22Rv1 (cell line): Measurements from ENCODE around the gene ACBD3.
A peak's percentile ranks its signal among the peaks of the same experiment; 100 is the strongest.

Experiments used
- H3K27ac ChIP-seq: fragments of 450-650 bp; 2 replicates; pipeline ENCODE4 v1.5.1; 2017
- ZFX ChIP-seq: fragments of 450-650 bp; IDR thresholded peaks from 2 replicates; pipeline ENCODE4 v1.6.1; 2017; ENCODE audit warnings: antibody characterized with exemption, borderline replicate concordance
- TF ChIP-seq, protein P1 (sequence below): fragments of 450-650 bp; IDR thresholded peaks from 2 replicates; pipeline ENCODE4 v1.5.1; 2017; ENCODE audit warnings: mild to moderate bottlenecking

ACBD3 gene

DNA sequence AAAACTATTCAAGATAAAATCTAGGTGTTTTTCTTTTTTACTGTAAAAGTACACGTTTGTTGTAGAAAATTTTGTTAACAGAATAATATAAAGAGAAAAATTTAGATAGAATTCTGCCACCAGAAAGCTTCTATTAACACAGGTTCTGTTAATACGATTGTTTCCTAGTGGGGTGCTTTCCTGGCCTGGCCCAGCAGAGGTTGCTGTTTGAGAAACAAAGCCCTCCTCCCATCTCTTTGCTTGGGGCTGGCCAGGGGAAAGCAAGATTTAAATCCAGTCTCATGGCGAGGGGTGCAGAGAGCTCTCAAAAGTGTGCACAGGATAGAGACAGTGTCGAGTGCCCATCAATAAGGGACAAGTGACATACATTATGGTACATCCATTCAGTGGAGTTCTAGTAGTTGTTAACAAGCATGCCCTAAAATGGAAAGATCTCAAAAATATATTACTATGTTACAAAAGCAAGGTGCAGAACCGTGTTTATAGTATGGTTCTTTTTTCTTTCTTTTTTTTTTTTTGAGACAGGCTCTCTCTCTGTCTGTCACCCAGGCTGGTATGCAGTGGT, 14.6 kb upstream of the ACBD3 start:
- TF ChIP-seq, protein P1, sequence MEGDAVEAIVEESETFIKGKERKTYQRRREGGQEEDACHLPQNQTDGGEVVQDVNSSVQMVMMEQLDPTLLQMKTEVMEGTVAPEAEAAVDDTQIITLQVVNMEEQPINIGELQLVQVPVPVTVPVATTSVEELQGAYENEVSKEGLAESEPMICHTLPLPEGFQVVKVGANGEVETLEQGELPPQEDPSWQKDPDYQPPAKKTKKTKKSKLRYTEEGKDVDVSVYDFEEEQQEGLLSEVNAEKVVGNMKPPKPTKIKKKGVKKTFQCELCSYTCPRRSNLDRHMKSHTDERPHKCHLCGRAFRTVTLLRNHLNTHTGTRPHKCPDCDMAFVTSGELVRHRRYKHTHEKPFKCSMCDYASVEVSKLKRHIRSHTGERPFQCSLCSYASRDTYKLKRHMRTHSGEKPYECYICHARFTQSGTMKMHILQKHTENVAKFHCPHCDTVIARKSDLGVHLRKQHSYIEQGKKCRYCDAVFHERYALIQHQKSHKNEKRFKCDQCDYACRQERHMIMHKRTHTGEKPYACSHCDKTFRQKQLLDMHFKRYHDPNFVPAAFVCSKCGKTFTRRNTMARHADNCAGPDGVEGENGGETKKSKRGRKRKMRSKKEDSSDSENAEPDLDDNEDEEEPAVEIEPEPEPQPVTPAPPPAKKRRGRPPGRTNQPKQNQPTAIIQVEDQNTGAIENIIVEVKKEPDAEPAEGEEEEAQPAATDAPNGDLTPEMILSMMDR = peak; percentile 33
- no peak for TF ChIP-seq ZFX
- H3K27ac ChIP-seq = no peak overlapping the region

GRCh38 chr1:226199971-226200370, 13.4 kb upstream of the ACBD3 start:
- no peak overlapping the region for H3K27ac ChIP-seq
- TF ChIP-seq ZFX = no peak
- TF ChIP-seq, protein P1 = no peak

GRCh38 chr1:226195144-226195543, 8.6 kb upstream of the ACBD3 start:
- TF ChIP-seq ZFX = no peak
- TF ChIP-seq, protein P1 = no peak
- H3K27ac ChIP-seq = peak overlapping the region; percentile 51

GRCh38 chr1:226187380-226187779, 839 bp upstream of the ACBD3 start:
- peak overlapping the region; percentile 82 for H3K27ac ChIP-seq
- TF ChIP-seq, protein P1 = no peak
- no peak for TF ChIP-seq ZFX

- TF ChIP-seq, protein P1 = no peak
- TF ChIP-seq ZFX = no peak
- peak overlapping the region; percentile 82 for H3K27ac ChIP-seq
Measured at GRCh38 chr1:226187019-226187322, 430 bp upstream of the ACBD3 start.

GRCh38 chr1:226185141-226186036, 1.2 kb downstream of the ACBD3 start:
- peak overlapping the region; percentile 82 for H3K27ac ChIP-seq
- TF ChIP-seq, protein P1 = no peak
- TF ChIP-seq ZFX = no peak
